GM15510 (cell line): Measurements from ENCODE around the gene ETS1.

ENCODE experiments used
- POLR2A ChIP-seq: IDR thresholded peaks from 3 replicates; pipeline ENCODE4 v1.6.1; 2011; ENCODE audit warnings: borderline replicate concordance; ENCODE audit not compliant: insufficient read length; ENCODE audit errors: extremely low read depth

ETS1 gene

GRCh38 chr11:128551058-128551457 is 36.3 kb downstream of the ETS1 start:
- no peak for TF ChIP-seq POLR2A

DNA sequence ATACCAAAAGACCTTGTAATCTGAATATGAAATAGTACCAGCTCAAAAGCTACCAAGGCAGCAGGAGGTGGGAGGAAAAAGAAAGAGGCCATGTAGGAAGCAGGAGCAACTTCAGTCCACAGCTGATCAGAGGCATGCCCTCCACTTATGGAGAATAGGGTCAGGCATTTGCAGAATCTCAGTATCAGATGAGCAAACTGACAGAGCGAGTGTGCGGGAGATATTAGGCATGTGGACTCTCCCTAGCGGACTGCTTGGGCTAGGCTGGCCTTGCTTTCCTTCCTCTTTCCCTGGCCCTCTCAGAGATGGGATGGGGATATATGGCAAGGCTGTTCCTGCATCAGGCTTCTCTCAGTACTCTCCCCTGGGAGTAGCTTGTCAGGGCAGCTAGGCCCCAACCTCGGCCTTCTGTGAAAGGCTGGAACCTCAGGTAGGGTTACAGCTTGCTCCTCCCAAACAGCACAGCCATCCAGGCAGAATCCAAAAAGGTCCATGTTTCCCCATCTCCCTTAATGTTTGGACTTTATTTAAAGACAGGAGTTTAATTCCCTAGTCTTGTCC is 37.0 kb downstream of the ETS1 start:
- TF ChIP-seq POLR2A = no peak

DNA sequence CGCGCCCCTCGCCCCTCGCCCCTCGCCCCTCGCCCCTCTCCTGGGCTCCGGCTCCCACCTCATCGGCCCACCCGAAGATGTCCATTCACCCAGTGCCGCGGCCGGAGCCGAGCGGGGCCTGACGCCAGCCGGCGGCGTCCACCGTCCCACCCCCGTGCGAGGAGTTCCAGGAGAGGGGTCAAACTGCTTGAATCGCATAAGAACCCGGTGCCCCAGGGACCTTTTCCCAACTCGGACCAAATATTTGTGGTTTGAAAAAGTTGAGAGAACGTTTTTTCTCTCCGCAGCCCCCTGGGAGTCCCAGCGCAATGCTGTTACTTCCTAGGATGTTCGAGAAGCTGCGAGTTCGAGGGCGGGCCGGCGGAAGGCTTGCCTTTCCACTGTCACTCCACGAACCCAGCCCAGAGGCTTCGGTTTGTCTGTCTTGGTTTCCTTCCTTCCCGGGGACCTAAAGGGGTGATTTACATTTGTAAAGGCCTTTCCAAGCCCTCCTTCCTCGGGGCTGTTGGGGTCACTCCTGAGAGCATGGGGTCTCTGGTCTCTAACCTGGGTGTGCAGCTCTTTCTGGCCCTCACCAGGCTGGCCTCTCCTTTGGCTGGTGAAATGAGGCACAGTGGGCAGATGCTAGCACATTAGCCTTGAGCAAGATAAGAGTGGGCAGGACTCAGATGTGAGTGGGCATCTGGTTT is 38.0 kb downstream of the ETS1 start:
- TF ChIP-seq POLR2A = no peak

DNA sequence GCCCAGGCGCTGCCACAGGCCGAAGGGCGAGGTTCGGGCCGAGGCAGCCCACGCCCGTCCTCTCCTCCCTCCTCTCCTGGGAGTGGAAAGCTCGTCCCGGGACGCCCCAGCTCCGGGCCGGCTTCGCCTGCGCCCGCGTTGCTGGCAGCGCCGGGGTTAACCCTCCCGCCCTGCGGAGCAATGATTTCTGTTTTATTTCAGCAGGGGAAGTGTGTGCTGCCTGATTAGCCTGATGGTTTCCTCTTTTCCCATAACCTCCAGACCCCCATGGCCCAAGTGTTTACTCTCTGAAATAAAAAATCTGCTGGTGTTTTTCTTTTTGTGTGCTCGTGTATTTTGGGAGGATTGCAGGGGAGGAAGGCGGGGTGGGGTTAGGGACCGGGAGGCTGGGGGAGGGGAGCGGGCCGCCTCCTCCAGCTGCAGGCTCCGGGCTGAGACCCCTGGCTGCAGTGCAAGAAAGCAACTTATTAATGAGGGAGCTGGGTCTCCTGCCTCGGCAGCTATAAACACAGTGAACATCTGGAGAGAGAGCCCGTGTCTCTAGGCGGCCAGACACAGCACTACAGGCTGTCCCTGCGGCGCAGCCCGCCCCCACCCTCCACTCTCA is 38.6 kb downstream of the ETS1 start:
- no peak for TF ChIP-seq POLR2A

GRCh38 chr11:128547946-128548648 is 39.3 kb downstream of the ETS1 start:
- no peak for TF ChIP-seq POLR2A

- TF ChIP-seq POLR2A = no peak
Observed at GRCh38 chr11:128546916-128547315, 40.4 kb downstream of the ETS1 start.

DNA sequence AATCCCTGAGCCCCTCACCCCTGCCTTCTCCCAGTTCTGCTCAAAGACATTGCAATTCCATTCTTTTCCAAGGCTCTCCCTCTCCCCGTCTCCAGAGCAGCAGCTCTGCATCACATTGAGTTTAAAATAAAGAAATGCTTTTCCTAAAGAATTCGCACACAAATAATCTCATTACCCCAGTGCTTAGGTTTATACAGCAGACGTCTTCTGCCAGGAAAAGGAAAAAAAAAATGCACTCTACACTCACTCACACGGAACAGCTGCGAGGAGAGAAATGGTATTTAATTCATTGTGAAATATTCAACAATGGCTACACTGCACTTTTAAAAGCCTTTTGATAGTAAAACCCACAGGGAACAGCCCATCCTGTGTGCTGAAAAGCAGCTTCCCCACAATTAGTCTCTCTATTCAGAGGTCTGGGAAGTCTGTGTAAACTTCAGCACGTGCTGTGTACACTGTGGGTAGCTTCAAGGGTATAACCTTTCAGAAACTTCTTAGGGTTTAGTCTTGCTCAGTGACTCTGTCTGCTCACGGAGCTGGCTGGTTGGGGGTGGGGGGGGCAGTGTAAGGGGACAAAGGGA is 42.8 kb downstream of the ETS1 start:
- TF ChIP-seq POLR2A = no peak

DNA sequence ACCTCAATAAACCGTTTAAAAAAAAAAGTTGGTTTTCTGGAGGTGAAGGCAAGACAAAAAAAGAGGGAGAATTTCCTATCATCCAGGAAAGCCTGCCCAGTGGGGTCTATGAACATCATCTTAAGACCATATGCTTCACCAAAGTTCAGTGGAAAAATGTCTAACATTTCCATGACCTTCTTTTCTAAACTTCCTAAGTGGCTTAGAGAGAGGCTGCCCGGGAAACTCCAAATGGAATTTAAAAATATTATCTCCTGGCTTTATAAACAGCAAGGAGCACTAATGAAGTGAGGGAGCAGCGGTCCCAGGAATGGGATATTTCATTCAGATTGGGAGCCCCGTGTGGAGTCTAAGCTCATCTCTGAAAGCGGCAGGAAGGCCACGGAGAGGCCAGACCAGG is 46.9 kb downstream of the ETS1 start:
- TF ChIP-seq POLR2A = no peak

GRCh38 chr11:128536506-128536905 is 50.9 kb downstream of the ETS1 start:
- TF ChIP-seq POLR2A = no peak

DNA sequence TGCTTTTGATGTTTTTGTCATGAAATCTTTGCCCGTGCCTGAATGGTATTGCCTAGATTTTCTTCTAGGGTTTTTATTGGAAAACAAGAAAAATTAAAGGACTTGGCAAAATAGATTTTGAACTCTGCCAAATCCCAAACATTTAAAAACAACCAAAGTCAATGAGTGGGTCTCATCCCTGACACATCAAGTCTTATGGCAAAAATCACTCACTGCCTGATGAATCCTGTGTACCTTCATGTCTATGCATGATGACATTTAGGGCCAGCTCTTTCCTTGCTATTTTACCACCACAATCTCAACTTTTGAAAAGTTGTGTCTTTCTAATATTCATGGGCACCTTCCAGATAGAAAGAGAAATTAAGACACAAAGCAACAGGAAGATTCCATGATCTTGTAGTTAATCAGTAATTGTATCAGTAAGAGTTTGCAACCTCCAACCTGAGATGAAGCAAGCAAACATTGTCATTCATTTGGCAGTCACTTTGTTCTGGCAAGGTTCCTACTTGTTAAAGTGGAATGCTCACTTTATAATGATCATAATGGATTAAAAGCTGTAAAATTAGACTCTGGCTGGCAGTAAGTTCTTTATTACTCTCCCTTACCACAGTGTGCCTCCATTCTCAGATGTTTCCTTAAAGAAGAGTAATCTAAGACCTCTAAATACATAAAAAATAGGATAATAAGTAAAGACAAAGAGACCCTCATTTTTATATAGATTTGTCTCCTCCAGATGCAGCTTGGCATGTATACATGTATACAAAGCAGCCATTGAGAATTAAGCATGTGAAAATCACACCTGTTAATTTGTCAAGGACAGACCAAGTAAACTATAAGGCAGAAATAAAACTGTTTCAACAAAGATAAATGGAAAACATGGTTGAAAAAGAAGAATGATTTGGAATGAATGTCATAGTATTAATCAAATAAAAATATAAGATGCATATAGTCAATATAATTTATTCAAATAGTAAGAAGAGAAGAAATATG is 51.6 kb downstream of the ETS1 start:
- TF ChIP-seq POLR2A = no peak

DNA sequence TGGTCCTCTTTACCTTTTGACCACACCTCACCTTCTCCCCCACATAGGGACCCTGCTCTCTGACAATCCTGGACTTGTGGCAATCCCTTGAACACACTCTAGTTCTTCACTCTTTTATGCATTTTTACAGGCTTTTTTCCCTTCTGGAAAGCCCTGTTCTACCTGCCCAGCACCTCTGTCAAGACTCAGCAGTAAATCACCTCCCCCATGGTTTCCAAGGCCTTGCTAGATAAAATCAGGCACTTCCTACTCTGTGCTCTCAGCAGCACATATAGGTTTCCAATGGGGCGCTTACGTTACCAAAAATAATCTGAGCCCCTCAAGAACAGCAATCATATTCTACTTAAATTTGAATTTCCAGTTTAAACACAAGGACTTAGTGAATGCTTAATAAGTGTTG is 53.9 kb downstream of the ETS1 start:
- no peak for TF ChIP-seq POLR2A

DNA sequence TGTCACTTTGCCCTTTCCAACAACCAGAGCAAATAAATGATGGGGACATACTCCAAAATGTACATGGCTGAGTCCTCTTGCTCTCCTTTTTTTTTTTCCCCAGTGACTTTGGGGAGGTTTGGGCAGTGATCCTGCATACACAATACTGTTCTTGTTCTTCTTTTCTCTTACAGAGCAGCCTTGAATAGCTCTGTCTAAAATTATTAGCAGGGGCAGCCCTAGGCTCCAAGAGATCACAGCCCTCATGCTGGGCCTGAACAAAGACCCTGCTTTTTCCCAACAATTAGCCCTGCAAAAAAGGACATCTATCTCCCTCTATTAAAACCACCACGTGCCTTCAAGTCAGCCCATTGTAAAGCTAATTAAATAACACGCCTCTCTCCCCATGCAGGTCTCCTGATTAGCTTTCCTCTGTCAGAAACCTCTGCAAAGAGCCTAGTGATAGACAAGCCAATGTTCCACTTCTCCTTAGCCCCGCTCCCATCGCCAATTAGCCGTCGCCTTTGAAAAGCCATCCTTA is 54.7 kb downstream of the ETS1 start:
- no peak for TF ChIP-seq POLR2A

- TF ChIP-seq POLR2A = no peak
Observed at GRCh38 chr11:128532016-128532571, 55.3 kb downstream of the ETS1 start.
